ENCODE data around the gene IGHMBP2. TPM values are rescaled to one million over a fixed set of nuclear protein-coding genes. Genes with fewer than 3 reads are reported as not detected.

IGHMBP2 gene
- total and polyA plus RNA-seq, 2 of the 8 experiments (the other 6 are each of a cell fraction or from before 2014, with no cell fraction given): 8.4 to 17.6 TPM

- TF ChIP-seq CHD7 (IDR thresholded peaks at IDR 0.05; ENCODE audit: insufficient replicate concordance, low read length): no peak
- no peak for TF ChIP-seq RFX5 (IDR thresholded peaks at IDR 0.05; ENCODE audit: borderline replicate concordance, low read depth, low read length)
Observed at GRCh38 chr11:68893282-68893681, 10.4 kb upstream of the IGHMBP2 start (continued).

Measured in H1 (cell line).